Heart right ventricle (tissue), 16 donors: ENCODE results near the gene DOCK4. TPM values are rescaled to one million over a fixed set of nuclear protein-coding genes. Genes with fewer than 3 reads are reported as not detected.

Experiments
- ATAC-seq, 8 donors: fragments of 200-7000 bp; cut with Tn5 transposase; one replicate each; pipeline ENCODE4 v1.9.1; 2020; ENCODE audit warnings: mild to moderate bottlenecking in 8 of 8, moderate library complexity in 8 of 8, moderate number of reproducible peaks in 1 of 8
- DNase-seq, 2 donors: peaks; one replicate each; pipeline ENCODE4 v3.0.0-alpha.2; 2020
- H3K27ac ChIP-seq, 10 donors: fragments of 200-600 bp; sonication (generic) in 2 of 10; one replicate each; pipeline versions ENCODE4 v1.5.0 to v1.8.0; 2020 to 2022; ENCODE audit warnings: mild to moderate bottlenecking in 3 of 10
- H3K27me3 ChIP-seq, 7 donors: fragments of 200-600 bp; one replicate each; pipeline ENCODE4 v1.8.0; 2021 to 2022; ENCODE audit warnings: mild to moderate bottlenecking in 2 of 7
- H3K36me3 ChIP-seq, 9 donors: fragments of 200-600 bp; sonication (generic) in 1 of 9; one replicate each; pipeline versions ENCODE4 v1.5.0 to v1.8.0; 2020 to 2022; ENCODE audit warnings: mild to moderate bottlenecking in 2 of 9
- H3K4me1 ChIP-seq, 9 donors: fragments of 200-600 bp; sonication (generic) in 1 of 9; one replicate each; pipeline versions ENCODE4 v1.5.0 to v1.8.0; 2020 to 2022; ENCODE audit warnings: mild to moderate bottlenecking in 4 of 9
- H3K4me3 ChIP-seq, 10 donors: fragments of 200-600 bp; sonication (generic) in 2 of 10; one replicate each; pipeline versions ENCODE4 v1.5.0 to v1.8.0; 2020 to 2022; ENCODE audit warnings: mild to moderate bottlenecking in 7 of 10, moderate library complexity in 2 of 10
- H3K9me3 ChIP-seq, 11 donors: fragments of 200-600 bp in 10 of 11; sonication (generic) in 2 of 11; one replicate each; pipeline versions ENCODE4 v1.5.0 to v1.8.0; 2013 to 2022; ENCODE audit warnings: mild to moderate bottlenecking in 2 of 11, control low read depth in 1 of 11, moderate library complexity in 1 of 11
- WGBS, 2 donors: extraction: QIAGEN DNeasy Blood & Tissue Kit; methylation state at CpG; one replicate each; pipeline ENCODE4 v1.1.7; 2013; ENCODE audit warnings: inconsistent platforms in 1 of 2; 5-methylcytosine and 5-hydroxymethylcytosine counted together
- intact Hi-C, 10 donors: fragments of 100-400 bp; cut with DNase I; formaldehyde crosslinking; loops; one replicate each; pipeline versions ENCODE4 v1.11.1 to v1.14.2; 2022
- polyA plus RNA-seq, 2 donors: library from polyadenylated mRNA; stranded (reverse); fragments of 200-250 nt; gene quantifications; one replicate each; pipeline ENCODE4 v1.2.3, GENCODE V29; 2013
- total RNA-seq, 10 donors: library from RNA; stranded (reverse); fragmentation: NEBNext Ultra II Directional in 3 of 10; extraction: Animal tissue kit (Norgen Biotek cat#: 25700) in 3 of 10; gene quantifications; one replicate each; pipeline versions ENCODE4 v1.2.1 to v1.2.4, GENCODE V29; 2021 to 2023
- TF ChIP-seq, protein P1 (sequence below), 9 donors: fragments of 200-600 bp; sonication (generic) in 2 of 9; IDR thresholded peaks; one replicate each; pipeline versions ENCODE4 v1.5.0 to v1.8.0; 2021 to 2022; ENCODE audit warnings: antibody characterized with exemption in 9 of 9, mild to moderate bottlenecking in 5 of 9, moderate library complexity in 1 of 9
- donor health status: Arrhythmogenic right ventricular cardiomyopathy.
- donor health status: ischemic (EF 13 %, LVEDD 7.1; RV severe dilation, severe dysfunction).
- donor health status: healthy with polysubstance abuse.
- donor health status: DM: no; HTN: yes; CAD: no.
- donor health status: DM: no; HTN: no; CAD: no.
- donor health status: ischemic (EF 25% LVEDD 6.9; RV normal size, moderate dysfunction).
- donor health status: ischemic (EF 25% LVEDD 5.7; RV mildly dilated, moderate dysfunction).
- donor health status: healthy.
- donor health status: DM: yes; HTN: yes; CAD: no.
- donor health status: Ischemic cardiomyopathy.
- donor health status: ischemic (EF 35%, LVEDD 5.7; RV mildly dilated, moderate dysfunction).
- donor health status: nonischemic (EF 11% LVEDD 7.7; RV severe dilation, severe dysfunction).
- donor health status: DM: yes; HTN: yes; CAD: no.
- donor health status: PGD.
- donor health status: ischemic (EF 29% LVEDD 5.4; RV normal size, mild dysfunction).
- donor health status: nonischemic (EF 23%, LVEDD 6.1; RV moderate dilation, normal function).

The DOCK4 gene
- total and polyA plus RNA-seq, 12 donors, result 2.6 to 26.8 (median 14.7) TPM

DNA sequence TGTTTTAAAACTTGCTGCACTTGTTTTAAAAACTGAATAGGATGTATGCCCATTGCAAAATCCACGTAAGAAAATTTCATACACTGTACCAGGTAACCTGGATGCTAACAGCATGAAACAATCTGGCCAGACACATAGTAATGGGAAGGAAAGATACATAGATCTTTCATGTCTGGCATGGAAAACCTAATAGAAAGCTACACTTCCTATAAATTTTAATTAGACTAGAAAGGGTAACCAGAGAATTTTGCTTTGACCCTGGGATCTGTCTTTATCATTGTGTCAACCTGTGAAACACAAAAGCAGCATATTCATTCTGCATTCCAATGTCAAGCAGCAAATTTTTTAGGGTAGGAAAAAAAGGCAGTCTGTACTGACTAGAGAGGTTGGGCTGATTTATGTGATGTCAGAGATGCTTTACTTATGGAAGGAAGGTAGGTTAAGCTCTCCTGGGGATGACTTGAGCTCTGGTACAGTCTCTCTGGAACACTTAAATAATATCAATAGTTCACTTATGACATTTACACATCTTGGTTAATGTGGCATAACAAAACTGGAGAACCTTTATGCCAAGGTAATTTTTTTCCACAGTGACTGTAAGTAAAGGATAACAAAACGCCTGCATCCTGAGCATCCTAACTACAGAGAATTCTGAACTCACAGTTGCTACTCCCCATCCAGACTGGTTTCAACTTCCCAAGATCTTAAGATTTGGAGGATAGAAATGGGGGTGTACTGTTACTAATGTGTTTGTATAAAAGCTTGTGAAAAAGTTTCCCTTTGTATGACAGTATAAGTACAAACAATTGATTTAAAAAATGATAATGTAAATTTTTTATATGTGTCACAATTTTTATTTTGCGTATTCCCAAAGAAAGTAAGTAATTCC is 44.7 kb downstream of the DOCK4 start:
- TF ChIP-seq, protein P1, sequence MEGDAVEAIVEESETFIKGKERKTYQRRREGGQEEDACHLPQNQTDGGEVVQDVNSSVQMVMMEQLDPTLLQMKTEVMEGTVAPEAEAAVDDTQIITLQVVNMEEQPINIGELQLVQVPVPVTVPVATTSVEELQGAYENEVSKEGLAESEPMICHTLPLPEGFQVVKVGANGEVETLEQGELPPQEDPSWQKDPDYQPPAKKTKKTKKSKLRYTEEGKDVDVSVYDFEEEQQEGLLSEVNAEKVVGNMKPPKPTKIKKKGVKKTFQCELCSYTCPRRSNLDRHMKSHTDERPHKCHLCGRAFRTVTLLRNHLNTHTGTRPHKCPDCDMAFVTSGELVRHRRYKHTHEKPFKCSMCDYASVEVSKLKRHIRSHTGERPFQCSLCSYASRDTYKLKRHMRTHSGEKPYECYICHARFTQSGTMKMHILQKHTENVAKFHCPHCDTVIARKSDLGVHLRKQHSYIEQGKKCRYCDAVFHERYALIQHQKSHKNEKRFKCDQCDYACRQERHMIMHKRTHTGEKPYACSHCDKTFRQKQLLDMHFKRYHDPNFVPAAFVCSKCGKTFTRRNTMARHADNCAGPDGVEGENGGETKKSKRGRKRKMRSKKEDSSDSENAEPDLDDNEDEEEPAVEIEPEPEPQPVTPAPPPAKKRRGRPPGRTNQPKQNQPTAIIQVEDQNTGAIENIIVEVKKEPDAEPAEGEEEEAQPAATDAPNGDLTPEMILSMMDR (IDR thresholded peaks at IDR 0.05), result no peak

DNA sequence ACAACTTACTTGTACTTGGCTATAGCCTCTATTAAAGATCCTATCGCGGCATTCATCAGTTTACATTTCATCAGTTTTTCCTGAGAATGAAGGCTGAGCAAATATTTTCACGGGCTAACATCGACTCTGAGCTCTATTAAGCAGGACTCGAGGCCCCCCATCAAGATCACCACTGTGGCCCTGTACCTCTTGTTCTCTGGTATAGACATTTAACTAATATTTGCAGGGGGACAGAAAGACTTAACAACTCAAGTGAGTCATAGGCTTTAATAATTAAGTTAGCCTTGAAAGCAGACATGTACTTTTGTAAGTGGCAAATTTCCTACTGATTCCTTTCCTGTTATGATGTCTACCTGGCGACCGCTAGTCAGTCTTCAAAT is 45.4 kb downstream of the DOCK4 start:
- H3K27me3 ChIP-seq, result no peaks in the 10 kb centered on the region
- TF ChIP-seq, protein P1 (IDR thresholded peaks at IDR 0.05), result no peak
- no peak for ATAC-seq
- peak overlapping the region in 3 of 10 donors; percentile 23 to 62 (median 28) for H3K27ac ChIP-seq
- H3K36me3 ChIP-seq, result no peaks in the 10 kb centered on the region
- no peak overlapping the region for H3K4me3 ChIP-seq
- DNase-seq, result no peak
- H3K9me3 ChIP-seq, result no peaks in the 10 kb centered on the region
- 69 to 72% methylated on average over 7 of the region's 7 CpGs for WGBS, 2 donors
- peaks cover 5 to 60% (median 36%) of the 10 kb centered on the region in 9 donors for H3K4me1 ChIP-seq
- intact Hi-C loops, result loop anchor here in 2 of 10 donors (5.0 kb wide), 1 partner anchor 42 kb away; no protein-coding TSS in a partner anchor

More for the DNA sequence above, 44.7 kb downstream of the DOCK4 start:
- peaks cover 5 to 60% (median 36%) of the 10 kb centered on the region in 9 donors for H3K4me1 ChIP-seq
- H3K9me3 ChIP-seq, result no peaks in the 10 kb centered on the region
- H3K36me3 ChIP-seq, result no peaks in the 10 kb centered on the region
- peak in 1 of 8 donors; percentile 7 for ATAC-seq
- no peak for DNase-seq
- intact Hi-C loops, result loop anchor here in 2 of 10 donors (5.0 kb wide), 1 partner anchor 41 kb away; no protein-coding TSS in a partner anchor
- H3K4me3 ChIP-seq, result no peak overlapping the region
- H3K27ac ChIP-seq, result peak overlapping the region in 5 of 10 donors; percentile 23 to 62 (median 56)
- H3K27me3 ChIP-seq, result no peaks in the 10 kb centered on the region
- 62 to 78% methylated on average over 3 of the region's 3 CpGs for WGBS, 2 donors

DNA sequence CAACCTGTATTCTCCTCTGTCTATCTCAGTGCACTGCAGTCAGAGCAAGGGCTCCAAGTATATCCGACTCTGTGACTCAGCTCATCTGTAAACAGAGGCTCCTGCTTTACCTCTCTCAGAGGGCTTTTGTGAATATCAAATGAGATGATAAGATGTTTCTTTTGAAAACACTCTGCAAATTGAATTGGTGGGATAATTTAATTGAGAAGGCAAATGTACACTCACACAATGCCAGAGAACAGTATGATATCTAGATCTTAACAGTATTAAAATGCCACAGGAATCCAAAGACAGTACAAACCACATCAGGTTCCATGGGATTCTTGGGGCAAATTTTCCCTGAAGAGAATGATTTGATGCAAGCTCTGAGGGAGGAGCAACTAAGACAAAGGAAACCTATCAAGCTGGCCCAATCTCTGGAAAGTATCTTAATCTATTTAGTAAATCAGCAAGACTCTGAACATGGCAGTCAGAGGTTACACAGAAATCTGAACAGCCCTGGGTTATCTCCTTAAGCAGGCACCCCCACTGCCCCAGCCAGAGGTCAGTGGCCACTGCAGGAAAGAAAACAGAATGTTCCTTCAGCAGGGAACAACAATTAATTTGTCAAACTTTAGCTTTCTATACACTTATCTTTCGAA is 45.9 kb downstream of the DOCK4 start:
- H3K4me3 ChIP-seq, result no peak overlapping the region
- ATAC-seq (peak in 1 of 8 donors; percentile 26), DNase-seq (no peak)
- intact Hi-C loops, result loop anchor here in 2 of 10 donors (5.0 kb wide), 1 partner anchor 42 kb away; no protein-coding TSS in a partner anchor
- WGBS, 2 donors, result 61 to 72% methylated on average over 2 of the region's 2 CpGs
- H3K36me3 ChIP-seq, result no peaks in the 10 kb centered on the region
- no peaks in the 10 kb centered on the region for H3K27me3 ChIP-seq
- H3K9me3 ChIP-seq, result no peaks in the 10 kb centered on the region
- H3K4me1 ChIP-seq, result peaks cover 5 to 60% (median 36%) of the 10 kb centered on the region in 9 donors
- TF ChIP-seq, protein P1 (IDR thresholded peaks at IDR 0.05), result no peak
- H3K27ac ChIP-seq, result peak overlapping the region in 3 of 10 donors; percentile 23 to 62 (median 28)

DNA sequence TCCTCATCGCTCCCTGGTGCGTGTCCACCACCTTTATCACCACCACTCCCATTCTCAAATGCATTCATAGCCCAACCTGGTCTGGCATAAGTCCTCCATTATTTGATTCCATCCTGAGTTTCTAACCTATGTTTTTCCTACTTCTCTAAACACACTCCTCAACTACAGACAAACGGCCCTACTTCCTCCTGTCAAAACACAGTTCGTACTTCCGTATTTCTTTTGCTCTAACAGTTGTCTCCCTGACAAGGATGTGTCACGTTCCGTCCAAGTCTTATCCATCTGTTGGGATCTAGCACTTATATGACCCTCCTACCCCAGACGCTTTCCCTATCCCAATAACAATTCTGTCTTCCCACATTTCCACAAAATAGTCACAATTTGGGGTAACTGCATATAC is 46.8 kb downstream of the DOCK4 start:
- H3K4me1 ChIP-seq, result peaks cover 5 to 59% (median 36%) of the 10 kb centered on the region in 9 donors
- 84 to 91% methylated on average over 8 of the region's 8 CpGs for WGBS, 2 donors
- no peak overlapping the region for H3K4me3 ChIP-seq

More for the DNA sequence above, 46.8 kb downstream of the DOCK4 start:
- TF ChIP-seq, protein P1 (IDR thresholded peaks at IDR 0.05), result no peak
- Histone ChIP-seq H3K36me3 (no peaks in the 10 kb centered on the region), H3K9me3 (no peaks in the 10 kb centered on the region), H3K27ac (no peak overlapping the region), H3K27me3 (no peaks in the 10 kb centered on the region)
- DNase-seq, result no peak
- intact Hi-C loops, result no loop called here
- ATAC-seq, result no peak
